HCT116 (cell line): ENCODE results near the gene MOB2. TPM values are rescaled to one million over a fixed set of nuclear protein-coding genes. Genes with fewer than 3 reads are reported as not detected.

Experiments
- ATAC-seq: fragments of 200-7000 bp; cut with Tn5 transposase; 2 replicates; pipeline ENCODE4 v1.9.1; 2020; ENCODE audit warnings: mild to moderate bottlenecking, moderate library complexity
- BruUV-seq: library from RNA; stranded (reverse); fragments of 400-500 nt; replicated peaks from 2 replicates; lab custom pipeline; 2021; lab: Mats Ljungman, UMichigan
- CTCF ChIA-PET: fragments of 300-600 bp; sonication (Branson Sonifier 250); formaldehyde crosslinking; loops from one replicate; lab custom pipeline; 2021; ENCODE audit warnings: antibody characterized with exemption; lab: Charles Lee
- POLR2A ChIA-PET: fragments of 300-600, 350-600 bp; sonication (Branson Sonifier 250); formaldehyde crosslinking; loops from one replicate; lab custom pipeline; 2021; ENCODE audit warnings: antibody characterized with exemption; lab: Charles Lee
- RAD21 ChIA-PET, 2 experiments: fragments of 300-600 bp; sonication (Branson Sonifier 250); formaldehyde crosslinking; loops; one replicate each; lab custom pipeline; 2023; ENCODE audit warnings: low total read pairs in 2 of 2; ENCODE audit not compliant: uncharacterized antibody in 2 of 2, unreplicated experiment in 2 of 2, low non-redundant PET in 1 of 2; lab: Charles Lee
- DNase-seq: peaks from one replicate; pipeline ENCODE4 v3.0.0-alpha.2; 2010; ENCODE audit warnings: low read depth, low spot score
- H2AFZ ChIP-seq: fragments of 200-600 bp; shearing (Covaris generic), sonication (generic); 2 replicates; pipeline ENCODE4 v1.6.1; 2017; ENCODE audit warnings: low read depth, mixed run types, mixed read lengths, antibody characterized with exemption, low read length; ENCODE audit not compliant: poor library complexity, severe bottlenecking
- H3K27ac ChIP-seq: 2 replicates; pipeline ENCODE4 v1.5.1; 2012; ENCODE audit warnings: low read depth, low read length
- H3K27me3 ChIP-seq: fragments of 200-600 bp; sonication (generic); 2 replicates; pipeline ENCODE4 v1.6.1; 2016; ENCODE audit warnings: mixed run types, low read length, mixed read lengths; ENCODE audit not compliant: insufficient read depth
- H3K36me3 ChIP-seq, 2 experiments: fragments of 200-500 bp in 1 of 2; fragments of 200-600 bp in 1 of 2; sonication (Bioruptor generic) in 1 of 2; sonication (generic) in 1 of 2; 2 replicates each; pipeline versions ENCODE4 v1.5.1 to v1.6.1; 2014 to 2016; ENCODE audit warnings: low read length in 2 of 2, inconsistent platforms in 1 of 2, mixed read lengths in 1 of 2, mixed run types in 1 of 2; ENCODE audit not compliant: insufficient read depth in 2 of 2, control insufficient read depth in 1 of 2
- H3K4me1 ChIP-seq, 2 experiments: fragments of 200-600 bp in 1 of 2; sonication (generic) in 1 of 2; 2 replicates each; pipeline versions ENCODE4 v1.5.1 to v1.6.1; 2012 to 2017; ENCODE audit warnings: low read length in 2 of 2, inconsistent platforms in 1 of 2, mild to moderate bottlenecking in 1 of 2, mixed read lengths in 1 of 2, mixed run types in 1 of 2, moderate library complexity in 1 of 2; ENCODE audit not compliant: insufficient read depth in 2 of 2, control insufficient read depth in 1 of 2
- H3K4me2 ChIP-seq: fragments of 200-600 bp; sonication (generic); 2 replicates; pipeline ENCODE4 v1.6.1; 2017; ENCODE audit warnings: mixed run types, low read length, mixed read lengths
- H3K4me3 ChIP-seq, 2 experiments: fragments of 200-600 bp in 1 of 2; sonication (generic) in 1 of 2; replicated peaks in 1 of 2; 2 replicates each; pipeline ENCODE4 v1.5.1; 2011 to 2016; ENCODE audit warnings: low read length in 2 of 2, control low read depth in 1 of 2, low read depth in 1 of 2, mild to moderate bottlenecking in 1 of 2, mixed read lengths in 1 of 2, mixed run types in 1 of 2
- H3K79me2 ChIP-seq: fragments of 200-600 bp; sonication (generic); 2 replicates; pipeline ENCODE4 v1.6.1; 2017; ENCODE audit warnings: mild to moderate bottlenecking, mixed run types, low read length, moderate library complexity, mixed read lengths; ENCODE audit not compliant: insufficient read depth
- H3K9ac ChIP-seq: fragments of 200-600 bp; sonication (generic); 2 replicates; pipeline ENCODE4 v1.6.1; 2016; ENCODE audit warnings: low read length, mixed read lengths
- H3K9me2 ChIP-seq: fragments of 200-600 bp; sonication (generic), shearing (Covaris generic); 2 replicates; pipeline ENCODE4 v1.6.1; 2017; ENCODE audit warnings: mixed run types, mild to moderate bottlenecking, moderate library complexity; ENCODE audit not compliant: insufficient read depth
- H3K9me3 ChIP-seq, 2 experiments: fragments of 200-500 bp in 1 of 2; fragments of 200-600 bp in 1 of 2; sonication (Bioruptor generic) in 1 of 2; sonication (generic) in 1 of 2; 2 replicates each; pipeline ENCODE4 v1.6.1; 2014 to 2017; ENCODE audit warnings: low read length in 2 of 2, mixed read lengths in 2 of 2, inconsistent platforms in 1 of 2, low read depth in 1 of 2, mild to moderate bottlenecking in 1 of 2, mixed run types in 1 of 2, moderate library complexity in 1 of 2; ENCODE audit not compliant: control insufficient read depth in 1 of 2, insufficient read depth in 1 of 2
- H4K20me1 ChIP-seq: fragments of 200-600 bp; sonication (generic), shearing (Covaris generic); 2 replicates; pipeline ENCODE4 v1.6.1; 2017; ENCODE audit warnings: mixed run types, mild to moderate bottlenecking, moderate library complexity; ENCODE audit not compliant: insufficient read depth
- ATF3 ChIP-seq: IDR thresholded peaks from 2 replicates; pipeline ENCODE4 v1.6.1; 2012
- EZH2 ChIP-seq: fragments of 200-600 bp; sonication (generic); IDR thresholded peaks from 2 replicates; pipeline ENCODE4 v1.6.1; 2017; ENCODE audit warnings: antibody characterized with exemption, mixed run types
- FOSL1 ChIP-seq: IDR thresholded peaks from 2 replicates; pipeline ENCODE4 v1.6.1; 2012; ENCODE audit warnings: low read depth
- JUND ChIP-seq: IDR thresholded peaks from 2 replicates; pipeline ENCODE4 v1.6.1; 2012
- MAX ChIP-seq: IDR thresholded peaks from 2 replicates; pipeline ENCODE4 v1.6.1; 2012
- POLR2A ChIP-seq: IDR thresholded peaks from 2 replicates; pipeline ENCODE4 v1.7.0; 2011; ENCODE audit warnings: borderline replicate concordance; ENCODE audit not compliant: insufficient read depth, insufficient read length; ENCODE audit errors: extremely low read depth
- REST ChIP-seq: IDR thresholded peaks from 2 replicates; pipeline ENCODE4 v1.6.1; 2012; ENCODE audit warnings: low read depth
- SIN3A ChIP-seq: IDR thresholded peaks from 2 replicates; pipeline ENCODE4 v1.6.1; 2012; ENCODE audit warnings: low read depth
- TCF7L2 ChIP-seq: IDR thresholded peaks from 2 replicates; pipeline ENCODE4 v1.7.0; 2011; ENCODE audit warnings: borderline replicate concordance, inconsistent platforms; ENCODE audit not compliant: insufficient read depth, insufficient read length; ENCODE audit errors: extremely low read depth
- ZBTB33 ChIP-seq: IDR thresholded peaks from 2 replicates; pipeline ENCODE4 v1.6.1; 2011; ENCODE audit warnings: mild to moderate bottlenecking, low read length, moderate library complexity; ENCODE audit not compliant: insufficient replicate concordance; ENCODE audit errors: extremely low read depth
- intact Hi-C: fragments of 100-400 bp; cut with micrococcal nuclease; formaldehyde crosslinking; loops from 2 replicates; pipeline ENCODE4 v1.10.0; 2022
- total RNA-seq: library from RNA; stranded (reverse); gene quantifications from one replicate; pipeline ENCODE4 v1.2.1, GENCODE V29; 2021; ENCODE audit not compliant: unreplicated experiment

The MOB2 gene
- total RNA-seq, 1 experiment from 2014 or later = 25.7 TPM

- TF ChIP-seq ATF3 (no peak), SIN3A (no peak), FOSL1 (no peak), JUND (no peak), REST (no peak), ZBTB33 (no peak), TCF7L2 (no peak), MAX (no peak), POLR2A (no peak), EZH2 (no peak)
- CTCF ChIA-PET = no interaction called here
- H3K27ac ChIP-seq = no peak overlapping the region
- no peaks in the 10 kb centered on the region for H4K20me1 ChIP-seq
- H3K9ac ChIP-seq = no peak overlapping the region
- H3K9me2 ChIP-seq = no peaks in the 10 kb centered on the region
- no peak overlapping the region for H2AFZ ChIP-seq
- no peaks in the 10 kb centered on the region for H3K27me3 ChIP-seq
- H3K79me2 ChIP-seq = peaks cover 11% of the 10 kb centered on the region
- POLR2A ChIA-PET = no interaction called here
- ATAC-seq = no peak
- DNase-seq = no peak
- no peak overlapping the region for H3K4me3 ChIP-seq
- no TSS peak for BruUV-seq
- H3K4me2 ChIP-seq = no peak overlapping the region
- H3K4me1 ChIP-seq = no peaks in the 10 kb centered on the region
- H3K36me3 ChIP-seq = no peaks in the 10 kb centered on the region
- RAD21 ChIA-PET = no interaction called here
- no peaks in the 10 kb centered on the region for H3K9me3 ChIP-seq
- intact Hi-C loops = no loop called here
These were observed 37.2 kb upstream of the MOB2 start for GRCh38 chr11:1523779-1524178.
